Transverse colon (tissue), 4 donors: ENCODE measurements around the gene ZNF678.

Experiments
- CTCF ChIP-seq, 5 experiments: fragments of 200-600 bp in 3 of 5; fragments of 450-650 bp in 2 of 5; sonication (generic) in 3 of 5; IDR thresholded peaks; 1 replicate in 2 of 5; 2 replicates in 3 of 5; pipeline ENCODE4 v1.5.1; 2016 to 2017; ENCODE audit warnings: antibody characterized with exemption in 5 of 5, inconsistent platforms in 3 of 5, mild to moderate bottlenecking in 2 of 5, moderate library complexity in 1 of 5
- EP300 ChIP-seq: sonication (generic); formaldehyde crosslinking; IDR thresholded peaks from one replicate; pipeline ENCODE4 v1.6.1; 2017; ENCODE audit warnings: antibody characterized with exemption, low read depth
- POLR2A ChIP-seq: fragments of 450-650 bp; IDR thresholded peaks from one replicate; pipeline ENCODE4 v1.6.1; 2016; ENCODE audit warnings: antibody characterized with exemption, mild to moderate bottlenecking, moderate library complexity
- POLR2AphosphoS5 ChIP-seq, 3 donors: sonication (generic); formaldehyde crosslinking; IDR thresholded peaks; one replicate each; pipeline ENCODE4 v1.6.1; 2016; ENCODE audit warnings: antibody characterized with exemption in 3 of 3

GRCh38 chr1:227544067-227545050 lies 19.0 kb upstream of the ZNF678 start:
- no peak for TF ChIP-seq POLR2AphosphoS5 (IDR thresholded peaks at IDR 0.05)
- no peak for TF ChIP-seq CTCF (IDR thresholded peaks at IDR 0.05)
- TF ChIP-seq POLR2A = no peak
- TF ChIP-seq EP300 = no peak
